Raji (cell line): ENCODE results near the gene TMX1.

ENCODE experiments used
- POLR2A ChIP-seq: IDR thresholded peaks from 2 replicates; pipeline ENCODE4 v1.6.1; 2011; ENCODE audit warnings: low read depth, low read length, control low read depth; ENCODE audit not compliant: insufficient read depth

TMX1 gene

DNA sequence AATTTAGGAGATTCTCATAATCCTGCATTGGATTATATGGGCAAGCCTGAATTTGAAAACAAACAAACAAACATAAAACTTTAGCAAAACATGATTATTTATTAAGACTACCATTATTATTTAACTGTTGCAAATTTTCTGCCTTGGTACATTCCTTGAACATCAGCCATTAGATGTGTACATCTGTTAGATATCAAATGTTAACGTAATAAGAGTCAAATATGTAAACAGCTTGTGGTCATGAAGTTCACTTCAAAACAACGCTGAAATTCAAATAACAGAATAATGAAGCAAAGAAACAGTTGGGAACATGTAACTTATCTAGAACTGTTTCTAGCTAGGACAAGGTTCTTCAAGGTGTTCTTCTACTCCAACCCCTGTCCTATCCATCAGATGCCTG lies 14.3 kb upstream of the TMX1 start:
- no peak for TF ChIP-seq POLR2A

DNA sequence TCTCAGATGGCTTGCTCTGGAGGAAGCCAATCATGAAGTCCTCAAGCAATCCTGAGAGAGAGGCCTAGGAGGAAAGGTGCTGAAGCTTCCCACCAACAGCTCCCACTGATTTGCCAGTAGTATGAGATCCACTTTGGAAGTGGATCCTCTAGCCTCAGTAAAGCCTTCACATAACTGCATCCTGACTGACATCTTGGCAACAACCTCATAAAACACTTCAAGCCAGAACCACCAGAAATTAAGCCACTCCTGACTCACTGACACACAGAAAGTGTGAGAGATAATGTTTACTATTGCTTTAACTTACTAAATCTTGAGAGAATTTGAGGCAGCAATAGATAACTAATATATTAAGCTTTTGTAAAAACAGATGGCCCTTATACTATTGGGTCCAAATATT lies 11.7 kb upstream of the TMX1 start:
- no peak for TF ChIP-seq POLR2A

DNA sequence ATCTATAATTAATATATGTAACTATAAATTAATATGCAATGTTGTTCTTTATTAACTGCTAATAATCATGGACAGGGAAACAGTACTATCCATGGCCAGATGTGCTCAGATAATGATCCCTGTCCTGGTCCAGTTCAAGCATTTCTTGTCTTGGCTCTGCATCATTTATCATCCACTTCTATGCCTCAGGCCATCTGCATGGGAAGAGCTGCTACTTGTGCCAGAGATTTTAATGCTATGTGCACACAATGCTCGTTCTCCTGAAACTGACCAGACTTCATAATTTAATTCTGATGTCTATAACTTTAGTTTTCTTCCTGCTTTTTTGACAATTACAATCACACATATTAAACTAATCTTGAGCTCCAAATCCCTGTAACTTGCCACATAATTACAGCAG lies 11.2 kb upstream of the TMX1 start:
- no peak for TF ChIP-seq POLR2A

DNA sequence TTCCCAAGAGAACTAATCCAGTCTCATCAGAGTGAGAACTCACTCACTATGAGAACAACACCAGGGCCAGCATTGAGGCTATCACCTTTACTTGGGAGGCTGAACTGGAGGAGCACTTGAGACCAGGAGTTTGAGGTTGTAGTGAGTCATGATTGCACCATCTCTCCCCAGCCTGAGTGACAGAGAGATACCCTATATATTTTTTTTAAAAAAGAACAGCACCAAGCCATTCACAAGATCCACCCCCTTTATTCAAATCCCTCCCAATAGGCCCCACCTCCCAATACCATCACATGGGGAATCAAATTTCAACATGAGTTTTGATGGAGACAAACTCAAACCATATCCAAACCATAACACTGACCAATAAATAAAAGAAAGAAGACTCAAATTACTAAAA lies 3.7 kb upstream of the TMX1 start:
- TF ChIP-seq POLR2A = no peak

DNA sequence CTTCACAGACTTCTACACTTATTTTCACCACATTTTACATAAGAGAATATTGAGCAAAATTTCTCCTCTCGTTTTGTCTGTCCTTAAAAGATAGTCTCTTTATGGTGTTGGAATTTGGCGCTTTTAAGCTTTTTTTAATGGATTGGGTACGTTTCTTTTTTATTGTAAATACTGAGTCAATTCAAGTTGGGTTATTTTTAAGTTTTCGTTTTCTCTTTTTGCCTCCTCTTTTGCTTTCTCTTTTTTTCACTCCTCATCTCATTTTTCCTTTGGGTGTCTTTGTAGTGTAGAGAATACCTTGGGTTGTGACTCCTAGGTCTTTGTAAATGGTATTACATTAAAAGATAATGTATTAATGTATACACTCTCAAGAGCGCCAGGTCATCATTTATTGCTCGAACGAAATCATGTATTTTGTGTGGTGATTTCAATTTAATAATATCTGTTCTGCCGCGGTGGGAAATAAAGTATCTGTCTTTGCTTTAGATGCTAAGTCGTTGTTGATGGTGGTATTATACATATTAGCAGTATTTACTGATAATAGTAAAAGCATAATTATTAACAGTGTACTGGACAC lies 845 bp downstream of the TMX1 start:
- no peak for TF ChIP-seq POLR2A

DNA sequence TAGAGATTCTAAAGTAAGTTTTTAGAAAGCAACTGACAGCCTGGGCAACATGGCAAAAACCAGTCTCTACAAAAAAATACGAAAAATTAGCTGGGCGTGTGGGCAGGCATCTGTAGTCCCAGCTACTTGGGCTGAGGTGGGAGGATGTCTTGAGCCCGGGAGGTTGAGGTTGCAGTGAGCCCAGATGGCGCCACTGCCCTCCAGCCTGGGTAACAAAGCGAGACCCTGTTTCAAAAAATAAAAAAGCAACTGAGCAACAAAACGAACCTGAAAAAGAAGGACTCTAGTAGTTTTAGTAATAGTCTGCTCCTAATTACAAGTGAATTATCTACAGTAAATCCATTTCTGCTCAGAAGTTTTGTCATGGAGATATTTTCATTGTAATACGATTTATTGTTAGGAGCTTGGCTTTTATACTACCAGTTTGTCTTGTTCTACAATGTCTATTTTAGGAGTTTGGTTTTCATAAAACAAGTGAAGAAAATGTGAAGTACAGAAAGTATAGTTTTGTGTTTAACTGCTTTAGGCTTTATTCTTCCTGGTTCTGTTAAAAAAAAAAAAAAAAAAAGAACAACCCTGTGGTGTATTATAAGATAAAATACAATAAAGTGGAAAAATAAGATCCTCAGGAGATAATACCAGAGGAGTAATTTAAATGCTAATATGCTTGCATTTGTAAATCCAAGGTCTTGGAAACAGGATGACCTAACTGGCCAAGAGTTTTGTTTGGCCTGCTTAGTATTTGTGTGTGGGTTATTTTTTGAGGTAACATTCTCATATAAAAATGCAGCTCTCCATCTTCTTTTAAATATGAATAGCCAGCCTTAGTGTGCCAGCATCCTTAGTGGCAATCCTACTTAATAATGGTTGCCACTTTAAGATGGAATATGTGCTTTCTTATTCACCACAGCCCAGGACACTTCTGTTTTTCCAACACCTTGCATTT lies 2.8 kb downstream of the TMX1 start:
- no peak for TF ChIP-seq POLR2A

DNA sequence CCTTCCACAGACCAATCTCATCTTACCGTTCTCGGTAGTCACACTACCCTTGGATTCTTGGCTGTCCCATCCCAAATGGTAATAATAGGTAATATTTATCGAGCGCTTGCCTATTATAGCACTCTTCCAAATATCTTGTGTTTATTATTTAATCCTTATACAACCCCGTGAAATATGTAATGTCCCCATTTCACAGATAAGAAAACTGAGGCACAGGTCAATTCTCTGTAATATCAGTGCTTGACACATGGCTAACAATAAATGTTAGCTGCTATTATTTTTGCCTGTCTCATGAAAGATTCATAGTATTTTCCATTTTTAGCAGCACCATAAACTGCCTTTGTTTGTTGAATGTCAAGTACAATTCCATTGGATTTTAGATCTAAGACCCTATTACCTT lies 4.5 kb downstream of the TMX1 start:
- TF ChIP-seq POLR2A = no peak

DNA sequence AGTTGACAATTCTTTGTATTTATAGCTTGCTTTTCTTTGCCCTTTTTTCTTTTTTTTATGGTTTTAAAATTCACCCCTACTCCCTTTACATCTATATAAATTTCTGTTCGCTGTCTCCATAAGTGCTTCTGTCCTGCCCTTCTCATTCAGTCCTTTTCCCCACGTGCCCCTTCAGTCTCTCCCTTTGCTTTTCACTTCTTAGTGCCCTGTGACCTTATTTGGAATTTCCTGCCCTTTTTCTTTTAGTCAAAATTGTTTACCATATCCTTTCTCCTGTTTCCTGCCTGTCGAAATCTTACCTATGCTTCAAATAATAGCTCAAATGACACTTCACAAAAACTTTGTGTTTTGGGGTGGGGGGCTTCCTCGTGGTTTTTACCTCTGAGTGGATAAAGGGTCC lies 6.0 kb downstream of the TMX1 start:
- TF ChIP-seq POLR2A = no peak

DNA sequence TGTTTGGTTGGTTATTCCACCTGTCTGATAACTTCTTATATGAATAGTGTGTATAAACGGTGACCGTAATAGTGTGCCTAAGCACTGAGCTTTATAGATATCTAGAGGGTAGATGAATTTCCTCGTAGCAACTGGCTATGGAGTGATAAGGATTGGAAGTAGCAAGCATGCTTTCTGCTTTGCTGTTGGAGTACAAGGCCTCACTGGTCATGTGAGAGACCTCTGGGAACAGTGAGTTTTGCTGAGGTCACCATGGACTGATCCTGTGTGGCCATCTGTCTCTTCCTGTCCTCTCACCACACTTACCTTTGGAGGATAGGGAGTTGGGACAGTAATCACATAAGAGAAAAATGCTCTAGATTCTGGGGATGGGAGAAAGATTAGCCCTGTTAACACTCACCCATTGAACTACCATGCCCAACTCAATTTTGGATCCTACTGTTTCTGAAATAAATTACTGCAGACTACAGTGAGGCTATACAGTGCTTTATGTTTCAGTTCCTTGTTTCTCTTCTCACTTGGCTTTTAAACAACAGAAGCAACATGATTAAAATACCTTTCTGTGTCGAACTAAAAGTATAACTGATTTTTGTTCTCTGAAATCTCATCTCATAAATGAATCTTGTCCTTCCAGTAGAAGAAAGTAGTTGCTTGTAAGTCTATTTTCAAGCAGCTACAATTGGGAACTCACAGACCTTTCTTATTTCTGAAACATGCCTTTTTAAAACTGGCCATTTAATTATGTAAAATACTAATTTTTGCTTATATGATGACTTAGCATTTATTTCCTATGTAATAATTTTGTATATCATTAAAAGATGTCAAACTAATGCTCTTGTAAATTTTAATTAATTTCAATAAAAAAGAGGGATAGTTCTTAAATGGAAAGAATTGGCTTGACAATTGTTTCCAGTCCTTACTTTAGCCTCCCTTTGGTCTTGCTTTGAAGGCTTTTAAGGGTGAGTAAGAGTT lies 8.3 kb downstream of the TMX1 start:
- no peak for TF ChIP-seq POLR2A

DNA sequence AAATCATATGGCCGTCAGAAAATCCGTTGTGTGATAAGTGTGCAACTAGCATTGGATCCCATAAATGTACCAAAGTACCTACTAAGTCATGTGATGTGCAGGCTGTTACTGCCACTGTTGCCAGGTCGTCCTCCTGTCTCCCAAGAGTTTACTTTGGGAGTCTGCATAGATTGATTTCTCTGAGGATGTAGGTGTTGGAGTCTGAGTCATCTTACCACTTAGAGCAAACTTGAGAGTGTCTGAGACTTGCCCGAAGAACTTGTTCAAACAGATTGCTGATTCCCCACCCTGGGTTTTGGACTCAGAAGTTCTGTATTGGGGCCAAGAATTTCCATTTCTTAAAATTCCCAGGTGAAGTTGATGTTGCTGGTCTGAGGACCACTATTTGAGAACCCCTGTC lies 11.4 kb downstream of the TMX1 start:
- TF ChIP-seq POLR2A = no peak

DNA sequence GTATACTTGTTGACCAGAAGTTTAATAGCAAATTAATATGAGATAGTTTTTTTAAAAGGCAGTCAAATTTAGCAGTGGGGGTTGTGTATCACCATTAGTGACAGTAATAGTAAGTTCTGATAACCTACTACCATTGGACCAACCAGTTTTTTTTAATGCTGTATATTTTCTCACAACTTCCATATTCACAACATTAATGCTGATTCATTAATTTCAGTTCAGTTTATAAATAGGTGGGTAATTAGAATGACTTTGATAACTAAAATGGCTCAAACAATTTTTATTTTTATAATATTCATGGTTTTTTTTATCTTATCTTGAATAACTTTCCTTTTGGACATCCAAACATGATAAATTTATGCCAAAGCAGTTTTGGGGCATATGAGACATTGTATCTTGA lies 13.8 kb downstream of the TMX1 start:
- TF ChIP-seq POLR2A = no peak

DNA sequence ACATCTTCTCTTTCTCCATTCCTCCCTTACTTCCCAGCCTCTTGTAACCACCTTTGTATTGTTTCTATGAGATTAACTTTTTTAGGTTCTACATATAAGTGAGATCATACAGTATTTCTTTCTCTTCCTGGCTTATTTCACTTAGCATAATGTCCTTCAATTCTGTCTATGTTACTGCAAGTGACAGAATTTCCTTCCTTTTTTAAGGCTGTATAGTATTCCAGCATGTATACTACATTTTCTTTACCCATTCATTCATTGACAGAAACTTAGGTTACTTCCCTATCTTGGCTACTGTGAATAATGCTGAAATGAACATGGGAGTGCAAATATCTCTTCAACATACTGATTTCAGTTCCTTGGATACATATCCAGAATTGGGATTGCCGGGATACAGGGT lies 18.2 kb downstream of the TMX1 start:
- TF ChIP-seq POLR2A = no peak

DNA sequence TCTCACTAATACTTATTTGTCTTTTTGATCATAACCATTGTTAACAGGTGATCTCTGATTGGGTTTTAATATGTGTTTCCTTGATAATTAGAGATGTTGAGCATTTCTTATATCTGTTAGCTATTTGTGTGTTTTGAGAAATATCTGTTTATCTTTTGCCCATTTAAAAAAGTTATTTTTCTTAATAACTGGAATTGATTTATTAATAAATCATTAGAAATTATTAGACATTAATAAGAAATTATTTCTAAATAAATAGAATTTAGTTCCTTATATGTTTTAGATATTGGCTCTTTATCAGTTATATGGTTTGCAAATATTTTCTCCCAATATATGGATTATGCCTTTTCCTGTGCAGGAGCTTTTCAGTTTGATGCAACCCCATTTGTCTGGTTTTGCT lies 18.7 kb downstream of the TMX1 start:
- no peak for TF ChIP-seq POLR2A

DNA sequence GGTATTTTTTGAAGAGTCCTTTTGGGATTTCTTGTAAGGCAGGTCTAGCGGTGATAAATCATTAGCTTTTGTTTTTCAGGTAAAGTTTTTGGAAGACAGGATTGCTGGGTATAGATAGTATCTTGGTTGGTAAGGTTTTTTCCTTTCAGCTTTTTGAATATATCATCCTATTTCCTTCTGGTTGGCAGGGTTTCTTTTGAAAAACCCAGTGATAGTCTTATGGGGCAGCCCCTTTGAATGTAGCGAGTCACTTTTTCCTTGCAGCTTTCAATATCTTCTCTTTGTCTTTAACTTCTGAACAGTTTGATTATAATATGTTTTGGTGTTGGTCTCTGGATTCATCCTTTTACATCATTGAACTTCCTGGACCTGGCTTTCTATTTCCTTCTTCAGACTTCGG lies 20.2 kb downstream of the TMX1 start:
- no peak for TF ChIP-seq POLR2A

DNA sequence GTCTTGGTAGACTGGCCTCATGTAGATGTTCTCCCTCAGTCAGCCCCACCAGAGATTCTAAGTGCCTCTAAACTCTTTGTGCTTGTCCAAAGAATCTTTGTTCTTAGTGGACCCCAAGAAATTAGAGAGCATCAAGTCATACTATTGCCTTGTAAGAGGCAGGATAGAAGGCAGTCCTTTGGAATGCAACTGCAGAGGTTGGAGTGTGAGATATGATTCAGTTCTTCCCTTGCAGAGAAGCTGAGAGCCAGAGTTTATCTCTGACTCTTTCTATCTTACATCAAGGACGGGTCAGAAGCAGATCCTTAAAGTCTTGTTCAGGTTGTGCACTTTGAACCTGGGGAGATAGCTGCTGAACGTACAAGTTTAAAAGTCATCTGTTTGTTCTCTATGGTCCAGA lies 21.1 kb downstream of the TMX1 start:
- no peak for TF ChIP-seq POLR2A
